NOMO-1 treated with DMSO at 0.1 percent for 48 hours (cell line): ENCODE results near the gene DCAF11.

ENCODE experiments used
- DNase-seq: peaks from one replicate; lab custom pipeline; 2025; ENCODE audit not compliant: unreplicated experiment; lab: John Stamatoyannopoulos, UW

DCAF11 gene

DNA sequence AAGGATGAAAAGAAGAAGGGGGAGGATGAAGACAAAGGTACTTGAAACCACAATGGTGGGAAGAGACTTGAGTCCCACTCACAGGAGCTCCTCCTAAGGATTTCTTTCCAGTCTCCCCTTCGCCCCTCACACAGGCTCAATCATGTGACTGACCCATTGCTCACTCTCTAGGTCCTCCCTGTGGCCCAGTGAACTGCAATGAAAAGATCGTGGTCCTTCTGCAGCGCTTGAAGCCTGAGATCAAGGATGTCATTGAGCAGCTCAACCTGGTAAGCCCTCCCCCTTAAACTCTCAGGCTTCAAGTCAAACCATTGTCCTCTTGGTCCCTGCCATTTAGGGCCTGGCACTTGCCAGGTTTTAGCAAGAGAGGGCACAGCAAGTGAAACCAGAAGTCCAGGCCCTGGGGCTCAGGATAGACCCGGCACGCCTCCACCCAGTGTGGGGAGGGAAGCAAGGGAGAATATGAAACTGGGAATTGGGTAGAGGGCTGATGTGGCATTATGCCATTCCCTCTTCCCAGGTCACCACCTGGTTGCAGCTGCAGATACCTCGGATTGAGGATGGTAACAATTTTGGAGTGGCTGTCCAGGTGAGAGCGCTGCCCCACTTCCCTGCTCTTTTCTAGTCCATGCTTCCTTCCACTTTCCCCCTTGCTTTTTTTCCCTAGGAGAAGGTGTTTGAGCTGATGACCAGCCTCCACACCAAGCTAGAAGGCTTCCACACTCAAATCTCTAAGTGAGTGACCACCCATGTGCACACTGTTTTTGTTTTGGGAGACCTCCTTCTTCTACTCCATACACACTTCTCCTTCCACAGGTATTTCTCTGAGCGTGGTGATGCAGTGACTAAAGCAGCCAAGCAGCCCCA lies 23.2 kb downstream of the DCAF11 start:
- no peak for DNase-seq

DNA sequence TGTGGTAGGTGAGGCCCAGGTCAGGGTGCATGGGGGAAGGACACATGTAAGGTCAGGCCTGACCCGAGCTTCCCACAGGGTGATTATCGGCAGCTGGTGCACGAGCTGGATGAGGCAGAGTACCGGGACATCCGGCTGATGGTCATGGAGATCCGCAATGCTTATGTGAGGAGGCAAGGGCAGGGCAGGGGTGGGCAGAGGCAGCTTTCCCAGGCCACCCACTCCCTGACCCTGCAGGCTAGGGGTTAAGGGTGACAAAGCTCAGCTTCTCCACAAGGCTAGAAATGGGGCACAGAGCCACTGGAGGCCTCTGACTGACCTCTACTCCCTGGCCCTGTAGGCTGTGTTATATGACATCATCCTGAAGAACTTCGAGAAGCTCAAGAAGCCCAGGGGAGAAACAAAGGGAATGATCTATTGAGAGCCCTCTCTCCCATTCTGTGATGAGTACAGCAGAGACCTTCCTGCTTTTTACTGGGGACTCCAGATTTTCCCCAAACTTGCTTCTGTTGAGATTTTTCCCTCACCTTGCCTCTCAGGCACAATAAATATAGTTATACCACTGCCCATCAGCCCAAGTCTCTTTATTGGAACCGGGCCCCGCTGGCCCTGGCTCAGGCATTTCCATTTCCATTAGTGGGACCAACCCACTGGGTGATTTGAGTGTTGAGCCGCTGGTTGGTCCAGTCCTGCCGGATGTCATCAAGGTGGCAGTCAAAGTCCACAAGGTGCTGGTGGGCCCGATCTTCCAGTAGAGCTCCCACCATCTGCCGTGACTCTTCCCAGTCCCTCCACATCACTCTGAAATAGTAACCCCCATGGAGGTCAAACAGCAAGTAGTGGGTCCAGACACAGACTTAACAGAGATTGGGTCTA lies 24.1 kb downstream of the DCAF11 start:
- no peak for DNase-seq

DNA sequence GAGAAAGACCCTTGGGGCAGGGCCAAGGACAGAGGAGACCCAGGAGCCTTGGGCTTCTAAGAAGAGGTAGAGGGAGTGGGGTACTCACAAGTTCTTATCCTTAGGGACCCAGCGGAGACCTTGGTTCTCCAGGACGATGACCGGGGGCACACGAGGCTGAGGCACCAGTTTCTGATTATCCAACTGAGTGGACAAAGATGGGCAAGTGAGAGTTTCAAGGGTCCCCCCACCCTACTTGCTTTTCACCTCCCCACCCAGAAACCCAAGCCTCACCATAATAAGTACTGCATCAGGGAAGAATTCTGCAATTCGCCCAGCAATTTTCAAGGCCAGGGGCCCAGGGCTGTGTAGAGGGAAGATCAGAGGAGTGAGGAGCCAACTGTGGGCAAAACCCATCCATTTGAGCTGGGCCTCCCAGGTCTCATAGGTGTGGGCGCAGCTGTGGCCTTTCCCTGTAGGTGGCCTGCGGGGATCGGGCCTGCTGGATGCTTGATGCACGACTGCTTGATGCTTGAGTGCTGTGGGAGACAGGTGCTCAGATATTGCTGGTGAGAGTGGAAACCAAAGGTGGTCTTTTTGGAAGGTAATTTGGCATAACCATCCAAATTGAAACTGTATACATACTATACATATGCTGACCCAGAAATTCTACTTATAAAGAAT lies 24.8 kb downstream of the DCAF11 start:
- DNase-seq = no peak

DNA sequence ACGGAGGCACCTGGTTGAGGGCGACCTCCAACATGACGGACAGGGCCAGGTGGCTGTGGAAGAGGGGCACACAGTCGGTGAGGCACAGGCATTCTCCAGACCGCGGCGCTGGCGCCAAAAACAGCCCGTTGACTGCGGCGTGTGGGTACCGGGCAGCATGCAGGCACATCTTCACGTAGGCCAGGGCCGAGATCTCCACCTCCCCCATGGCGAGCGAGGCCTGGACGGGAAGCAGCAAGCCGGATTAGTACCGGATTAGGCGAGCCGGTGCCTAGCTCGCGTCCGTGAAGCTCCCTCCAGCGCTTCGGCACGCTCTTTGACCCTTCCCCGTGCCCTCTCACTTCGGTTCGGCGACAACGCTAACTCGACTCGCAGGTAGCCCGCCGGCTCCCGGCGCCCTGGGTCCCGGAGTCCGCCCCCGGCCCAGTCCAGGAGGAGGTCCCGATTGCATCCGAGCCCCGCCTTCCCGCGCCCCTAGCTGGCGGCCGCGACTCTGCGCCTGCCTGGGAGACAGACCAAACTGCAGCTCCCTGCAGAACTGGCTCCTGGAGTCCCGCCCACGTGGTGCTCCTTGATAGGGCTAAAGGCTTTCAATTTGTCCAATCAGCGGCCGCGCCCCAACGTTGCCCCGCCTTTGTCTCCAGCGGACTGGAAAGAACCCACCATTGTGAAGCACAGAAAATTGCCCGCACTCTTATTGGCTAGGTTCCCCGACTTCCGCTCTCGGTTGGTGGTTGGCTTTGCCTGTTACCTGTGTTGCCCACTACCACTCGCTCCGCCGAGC lies 26.7 kb downstream of the DCAF11 start, which contains the start of gene EMC9:
Gene EMC9 (minus strand): TSS at position 495 of the 784 bp plus-strand sequence. CDS start 287 bp downstream, at position 208.
- DNase-seq = peak; percentile 99

DNA sequence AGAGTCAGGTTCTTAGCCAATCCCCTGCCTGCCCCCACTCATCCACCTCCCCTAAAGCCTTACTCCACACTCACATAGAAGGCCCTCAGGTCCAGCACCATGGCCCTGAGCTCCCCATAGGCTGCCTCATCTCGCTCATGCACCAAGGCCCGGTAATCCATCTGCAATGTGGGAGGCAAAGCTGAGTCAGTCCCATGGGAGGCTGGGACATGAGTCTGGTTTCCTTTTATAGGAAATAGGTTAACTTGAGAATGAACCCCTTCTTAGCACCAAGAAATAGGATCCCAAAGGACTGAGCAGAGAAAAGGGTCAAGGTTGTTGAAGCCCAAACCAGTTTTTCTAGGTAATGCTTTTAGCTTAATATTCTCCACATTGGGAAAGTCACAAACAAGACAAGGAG lies 28.9 kb downstream of the DCAF11 start:
- DNase-seq = no peak

DNA sequence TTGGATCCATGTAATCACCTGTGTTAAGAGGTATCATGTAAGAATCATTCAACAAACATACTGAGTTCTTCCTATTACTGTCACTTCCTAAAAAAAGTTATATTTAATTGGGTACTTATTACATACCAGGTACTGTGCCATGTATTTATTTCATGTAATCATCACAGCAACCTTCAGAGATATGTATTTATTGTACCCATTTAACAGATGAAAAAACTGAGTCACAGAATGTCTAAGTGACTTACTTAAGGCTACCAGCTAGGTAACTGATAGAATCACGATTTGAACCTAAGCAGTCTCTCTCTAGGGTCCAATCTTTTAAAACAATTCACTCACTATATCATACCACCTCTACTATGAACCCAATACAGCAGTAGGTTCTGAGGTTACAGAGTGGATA lies 29.9 kb downstream of the DCAF11 start:
- DNase-seq = no peak

DNA sequence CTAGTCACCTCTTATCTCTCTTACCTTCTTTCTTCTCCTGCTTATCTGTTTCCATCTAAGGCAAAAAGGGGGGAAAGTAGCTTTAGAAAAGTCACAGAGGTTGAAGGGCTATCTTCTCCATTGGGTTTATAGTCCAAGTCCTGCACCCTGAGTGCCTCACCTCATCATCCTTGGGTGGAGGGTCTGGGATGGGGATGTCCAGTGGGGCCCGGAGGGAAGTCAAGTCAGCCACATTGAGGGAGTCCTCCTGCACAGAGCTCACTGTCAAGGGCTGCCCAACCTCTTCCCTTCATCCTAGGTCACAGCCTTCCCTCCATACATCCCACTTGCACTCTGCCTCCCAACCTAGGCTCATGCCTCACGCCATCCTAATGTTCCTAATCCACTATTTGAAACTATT lies 30.6 kb downstream of the DCAF11 start:
- no peak for DNase-seq

DNA sequence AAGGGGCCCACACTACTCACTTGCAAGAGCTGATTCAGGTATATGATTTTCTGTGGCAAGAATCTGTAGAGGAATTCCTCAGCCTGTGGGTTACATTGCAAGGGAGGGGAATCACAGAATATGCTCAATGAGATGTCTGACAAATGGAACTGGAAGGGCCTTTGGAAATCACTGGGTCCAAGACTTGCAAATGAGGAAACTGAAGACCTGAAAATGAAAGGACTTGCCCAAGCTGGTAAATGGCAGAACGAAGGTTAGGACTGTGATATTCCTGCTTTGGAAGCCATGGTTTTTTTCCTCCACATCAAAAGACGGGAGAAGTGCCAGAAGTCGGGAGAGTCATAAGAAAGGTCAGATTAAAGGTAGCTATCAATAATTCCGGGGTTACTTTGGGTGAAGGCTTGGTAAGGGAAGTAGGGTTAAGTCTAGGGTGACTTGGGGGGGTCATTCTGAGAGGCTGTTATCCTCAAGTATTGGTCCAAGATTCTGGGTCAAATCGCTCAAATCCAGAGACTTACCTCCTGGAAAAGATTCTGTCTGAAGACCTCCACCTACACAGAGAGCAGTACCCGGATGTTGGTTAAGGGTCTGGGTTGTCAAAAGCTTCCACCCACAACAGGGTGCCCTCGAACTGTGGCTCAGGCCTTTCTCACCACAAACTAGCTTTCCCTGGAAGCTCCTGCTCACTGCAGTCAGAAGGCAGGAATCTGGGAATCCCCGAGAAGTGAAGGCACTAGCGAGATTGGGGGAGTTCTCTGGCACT lies 31.3 kb downstream of the DCAF11 start:
- peak; percentile 15 for DNase-seq

DNA sequence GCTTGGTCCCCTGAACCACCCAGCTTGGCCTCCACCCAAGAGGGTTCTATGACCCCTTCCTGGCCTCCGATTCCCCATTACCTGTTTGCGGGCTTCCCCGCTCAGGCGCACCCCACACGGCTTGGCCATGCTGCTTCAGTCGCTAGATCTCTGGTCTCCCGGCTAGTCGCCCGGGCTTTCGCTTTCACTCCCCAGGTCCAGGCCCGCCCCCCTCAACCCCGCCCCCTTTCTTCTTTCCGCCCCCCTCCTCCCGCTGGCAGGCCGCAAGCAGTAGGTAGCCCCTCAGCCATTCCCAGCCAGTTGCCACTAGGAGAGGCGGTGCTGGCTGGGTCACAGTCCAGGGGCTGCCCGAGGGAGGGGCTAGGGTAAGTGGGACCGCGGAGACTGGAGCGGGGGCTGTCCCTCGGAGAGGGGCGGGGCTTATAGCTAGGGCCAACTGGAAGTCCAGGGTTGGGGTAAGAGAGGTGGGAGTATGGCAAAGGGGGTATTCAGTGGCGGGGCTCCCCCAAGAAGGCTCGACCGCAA lies 31.9 kb downstream of the DCAF11 start, which contains the start of gene PSME2:
Gene PSME2 (minus strand): TSS at position 158 of the 525 bp plus-strand sequence. CDS start 29 bp downstream, at position 129.
- peak; percentile 97 for DNase-seq

DNA sequence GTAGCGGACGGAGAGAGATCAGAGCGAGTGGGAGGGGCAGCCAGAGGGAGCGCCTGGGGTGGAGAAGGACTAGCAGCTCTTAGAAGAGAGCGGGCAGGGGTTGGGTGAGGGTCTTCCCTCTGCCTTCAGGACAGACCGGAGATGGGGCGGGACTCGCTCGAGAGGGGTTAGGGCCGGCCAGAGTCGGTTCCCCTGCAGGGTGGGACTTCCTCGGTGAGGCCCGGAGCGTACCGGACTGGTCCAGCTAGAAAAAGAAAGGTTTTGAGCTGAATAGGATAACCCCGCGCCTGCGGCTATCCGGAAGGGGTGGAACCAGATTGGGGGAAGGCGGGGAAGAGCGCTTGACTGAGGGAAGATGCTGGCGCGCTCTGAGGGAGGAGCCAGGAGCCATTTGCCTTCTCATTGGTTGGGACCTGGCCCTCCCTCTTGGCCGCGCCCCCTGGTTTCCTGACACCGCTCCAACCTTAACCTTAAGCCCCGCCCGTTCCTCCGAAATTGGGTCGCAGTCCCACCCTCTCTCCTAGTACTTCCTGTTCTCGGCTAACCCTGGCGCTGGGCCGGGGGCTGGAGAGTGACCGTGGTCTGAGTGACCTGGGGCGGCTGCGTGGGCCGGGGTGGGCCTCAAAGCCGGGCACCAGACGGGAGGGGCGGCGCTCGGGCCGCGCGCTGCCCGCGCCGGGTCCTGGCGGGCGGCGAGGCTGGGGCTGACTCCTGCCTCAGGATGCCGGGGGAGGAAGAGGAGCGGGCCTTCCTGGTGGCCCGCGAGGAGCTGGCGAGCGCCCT lies 32.6 kb downstream of the DCAF11 start, which contains the start of gene RNF31:
Gene RNF31 (plus strand): TSS at position 521 of the 783 bp plus-strand sequence. CDS start 201 bp downstream, at position 722.
- DNase-seq = peak; percentile 100

DNA sequence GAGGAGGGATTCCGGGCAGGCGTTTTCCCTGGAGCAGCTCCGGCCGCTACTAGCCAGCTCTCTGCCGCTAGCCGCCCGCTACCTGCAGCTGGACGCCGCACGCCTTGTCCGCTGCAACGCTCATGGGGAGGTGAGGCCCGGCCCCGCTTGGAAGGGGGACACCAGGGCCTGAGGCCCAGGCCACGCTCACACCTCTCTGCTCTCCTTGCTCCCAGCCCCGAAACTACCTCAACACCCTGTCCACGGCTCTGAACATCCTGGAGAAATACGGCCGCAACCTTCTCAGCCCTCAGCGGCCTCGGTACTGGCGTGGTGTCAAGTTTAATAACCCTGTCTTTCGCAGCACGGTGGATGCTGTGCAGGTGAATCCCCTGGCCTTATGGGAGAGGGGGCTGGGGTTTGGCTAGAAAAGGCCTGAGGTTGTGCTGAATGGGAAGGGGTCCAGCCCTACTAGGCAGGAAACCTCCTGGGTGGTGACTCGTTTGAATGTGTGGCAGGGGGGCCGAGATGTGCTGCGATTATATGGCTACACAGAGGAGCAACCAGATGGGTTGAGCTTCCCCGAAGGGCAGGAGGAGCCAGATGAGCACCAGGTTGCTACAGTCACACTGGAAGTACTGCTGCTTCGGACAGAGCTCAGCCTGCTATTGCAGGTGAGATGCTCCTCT lies 33.3 kb downstream of the DCAF11 start:
- no peak for DNase-seq

DNA sequence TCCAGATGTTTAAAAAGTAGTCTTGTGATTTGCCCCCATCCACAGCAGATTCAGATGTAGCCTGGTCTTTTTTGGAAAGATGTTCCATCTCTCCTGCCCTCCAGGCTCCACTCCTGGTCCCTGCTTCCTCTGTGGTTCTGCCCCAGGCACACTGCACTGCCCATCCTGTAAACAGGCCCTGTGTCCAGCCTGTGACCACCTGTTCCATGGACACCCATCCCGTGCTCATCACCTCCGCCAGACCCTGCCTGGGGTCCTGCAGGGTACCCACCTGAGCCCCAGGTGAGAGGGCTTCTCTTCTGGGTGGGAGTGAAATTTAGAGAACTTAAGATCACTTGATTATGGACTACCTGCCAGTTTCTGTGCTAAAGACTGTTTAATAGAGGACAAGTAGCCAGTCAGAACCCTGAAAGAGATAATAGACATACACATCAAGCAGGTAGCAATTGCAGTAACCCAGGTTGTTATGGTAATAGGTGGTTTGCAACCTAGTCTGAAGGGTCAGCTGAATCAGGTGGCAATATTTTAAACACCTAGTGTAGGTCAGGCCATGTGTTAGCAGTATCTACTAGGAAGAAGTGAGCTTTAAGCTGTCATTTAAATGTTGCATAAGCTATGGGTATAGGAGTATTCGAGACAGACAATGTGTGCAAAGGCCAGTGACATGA lies 34.9 kb downstream of the DCAF11 start:
- DNase-seq = no peak

DNA sequence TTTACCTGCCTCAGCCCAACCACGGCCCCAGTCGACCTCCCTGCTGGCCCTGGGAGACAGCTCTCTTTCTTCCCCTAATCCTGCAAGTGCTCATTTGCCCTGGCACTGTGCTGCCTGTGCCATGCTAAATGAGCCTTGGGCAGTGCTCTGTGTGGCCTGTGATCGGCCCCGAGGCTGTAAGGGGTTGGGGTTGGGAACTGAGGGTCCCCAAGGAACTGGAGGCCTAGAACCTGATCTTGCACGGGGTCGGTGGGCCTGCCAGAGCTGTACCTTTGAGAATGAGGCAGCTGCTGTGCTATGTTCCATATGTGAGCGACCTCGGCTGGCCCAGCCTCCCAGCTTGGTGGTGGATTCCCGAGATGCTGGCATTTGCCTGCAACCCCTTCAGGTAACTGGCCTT lies 35.5 kb downstream of the DCAF11 start:
- no peak for DNase-seq

DNA sequence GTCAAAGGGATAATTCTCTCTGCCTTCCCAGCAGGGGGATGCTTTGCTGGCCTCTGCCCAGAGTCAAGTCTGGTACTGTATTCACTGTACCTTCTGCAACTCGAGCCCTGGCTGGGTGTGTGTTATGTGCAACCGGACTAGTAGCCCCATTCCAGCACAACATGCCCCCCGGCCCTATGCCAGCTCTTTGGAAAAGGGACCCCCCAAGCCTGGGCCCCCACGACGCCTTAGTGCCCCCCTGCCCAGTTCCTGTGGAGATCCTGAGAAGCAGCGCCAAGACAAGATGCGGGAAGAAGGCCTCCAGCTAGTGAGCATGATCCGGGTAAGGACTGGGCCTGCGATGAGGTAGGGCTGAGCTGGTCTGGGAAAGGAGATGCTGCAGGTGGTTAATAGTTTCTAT lies 36.0 kb downstream of the DCAF11 start:
- no peak for DNase-seq

DNA sequence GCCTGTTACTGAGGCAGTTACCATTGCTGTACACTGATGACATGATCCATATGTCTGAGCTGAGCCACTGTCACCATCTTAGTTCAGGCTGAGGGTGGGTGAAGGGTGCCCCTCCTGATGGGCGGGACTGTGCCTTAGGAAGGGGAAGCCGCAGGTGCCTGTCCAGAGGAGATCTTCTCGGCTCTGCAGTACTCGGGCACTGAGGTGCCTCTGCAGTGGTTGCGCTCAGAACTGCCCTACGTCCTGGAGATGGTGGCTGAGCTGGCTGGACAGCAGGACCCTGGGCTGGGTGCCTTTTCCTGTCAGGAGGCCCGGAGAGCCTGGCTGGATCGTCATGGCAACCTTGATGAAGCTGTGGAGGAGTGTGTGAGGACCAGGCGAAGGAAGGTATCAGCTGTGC lies 36.4 kb downstream of the DCAF11 start:
- no peak for DNase-seq

DNA sequence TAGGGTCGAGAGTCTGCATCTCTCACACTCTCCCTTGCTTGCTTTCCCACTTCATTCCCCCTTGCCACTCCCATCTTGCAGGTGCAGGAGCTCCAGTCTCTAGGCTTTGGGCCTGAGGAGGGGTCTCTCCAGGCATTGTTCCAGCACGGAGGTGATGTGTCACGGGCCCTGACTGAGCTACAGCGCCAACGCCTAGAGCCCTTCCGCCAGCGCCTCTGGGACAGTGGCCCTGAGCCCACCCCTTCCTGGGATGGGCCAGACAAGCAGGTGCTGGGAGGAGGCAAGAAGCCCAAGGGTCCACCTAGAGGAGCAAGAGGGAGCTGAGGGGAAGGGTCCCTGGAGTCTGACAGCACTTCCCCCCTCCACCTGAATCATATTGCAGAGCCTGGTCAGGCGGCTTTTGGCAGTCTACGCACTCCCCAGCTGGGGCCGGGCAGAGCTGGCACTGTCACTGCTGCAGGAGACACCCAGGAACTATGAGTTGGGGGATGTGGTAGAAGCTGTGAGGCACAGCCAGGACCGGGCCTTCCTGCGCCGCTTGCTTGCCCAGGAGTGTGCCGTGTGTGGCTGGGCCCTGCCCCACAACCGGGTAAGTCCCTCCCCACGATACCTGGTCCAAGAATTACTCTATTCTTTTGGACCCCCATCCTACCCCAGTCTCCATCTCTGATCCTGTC lies 37.0 kb downstream of the DCAF11 start:
- no peak for DNase-seq

DNA sequence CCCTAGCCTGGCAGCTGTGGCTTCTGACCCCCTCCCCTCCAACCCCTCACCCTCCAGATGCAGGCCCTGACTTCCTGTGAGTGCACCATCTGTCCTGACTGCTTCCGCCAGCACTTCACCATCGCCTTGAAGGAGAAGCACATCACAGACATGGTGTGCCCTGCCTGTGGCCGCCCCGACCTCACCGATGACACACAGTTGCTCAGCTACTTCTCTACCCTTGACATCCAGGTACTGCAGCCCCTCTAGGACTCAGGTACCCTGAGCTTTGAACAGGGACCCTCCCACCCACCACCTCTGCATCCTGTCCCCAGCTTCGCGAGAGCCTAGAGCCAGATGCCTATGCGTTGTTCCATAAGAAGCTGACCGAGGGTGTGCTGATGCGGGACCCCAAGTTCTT lies 40.5 kb downstream of the DCAF11 start:
- no peak for DNase-seq
